GM12878 (cell line): ENCODE results near the gene SEL1L3.

ENCODE experiments used
- BCL11A ChIP-seq: IDR thresholded peaks from 2 replicates; pipeline ENCODE4 v1.6.1; 2011; ENCODE audit warnings: low read depth, low read length
- CBFB ChIP-seq: IDR thresholded peaks from 2 replicates; pipeline ENCODE4 v1.6.1; 2016; ENCODE audit warnings: antibody characterized with exemption, low read depth
- CHD2 ChIP-seq: IDR thresholded peaks from 2 replicates; pipeline ENCODE4 v1.6.1; 2011; ENCODE audit warnings: low read depth, low read length, improper control_type of control experiment, borderline replicate concordance
- CTCF ChIP-seq, 3 experiments: IDR thresholded peaks in 2 of 3; conservative IDR thresholded peaks in 1 of 3; 2 replicates each; pipeline ENCODE4 v1.5.1; 2011; ENCODE audit warnings: low read depth in 3 of 3, low read length in 3 of 3, mild to moderate bottlenecking in 3 of 3, control low read depth in 2 of 3, moderate library complexity in 2 of 3, inconsistent platforms in 1 of 3, mixed read lengths in 1 of 3; ENCODE audit not compliant: control insufficient read depth in 2 of 3, insufficient read depth in 1 of 3; ENCODE audit errors: extremely low read depth in 1 of 3
- GATAD2B ChIP-seq: fragments of 450-650 bp; conservative IDR thresholded peaks from 2 replicates; pipeline ENCODE4 v1.6.1; 2017; ENCODE audit warnings: low read depth, mild to moderate bottlenecking, moderate library complexity
- MTA3 ChIP-seq: IDR thresholded peaks from 2 replicates; pipeline ENCODE4 v1.6.1; 2012; ENCODE audit warnings: low read length, inconsistent platforms, borderline replicate concordance
- MYB ChIP-seq: fragments of 150-350 bp; IDR thresholded peaks from 2 replicates; pipeline ENCODE4 v1.6.1; 2014; ENCODE audit warnings: mild to moderate bottlenecking, low read depth, low read length, borderline replicate concordance
- NR2C1 ChIP-seq: fragments of 450-650 bp; IDR thresholded peaks from 2 replicates; pipeline ENCODE4 v1.6.1; 2017; ENCODE audit warnings: antibody characterized with exemption, mild to moderate bottlenecking, moderate library complexity
- POLR2A ChIP-seq: IDR thresholded peaks from 2 replicates; pipeline ENCODE4 v1.6.1; 2011; ENCODE audit warnings: low read depth, mild to moderate bottlenecking, low read length
- PRDM15 ChIP-seq: fragments of 450-650 bp; formaldehyde crosslinking; IDR thresholded peaks from 2 replicates; pipeline ENCODE4 v1.4.0; 2020; ENCODE audit warnings: mild to moderate bottlenecking, moderate library complexity
- RAD51 ChIP-seq: fragments of 450-650 bp; IDR thresholded peaks from 2 replicates; pipeline ENCODE4 v1.6.1; 2016; ENCODE audit warnings: moderate library complexity, mild to moderate bottlenecking, inconsistent platforms
- SKIL ChIP-seq: fragments of 450-650 bp; IDR thresholded peaks from 2 replicates; pipeline ENCODE4 v1.6.1; 2017; ENCODE audit warnings: mild to moderate bottlenecking, low read depth, inconsistent platforms; ENCODE audit not compliant: poor library complexity, severe bottlenecking
- SUZ12 ChIP-seq: fragments of 200-600 bp; sonication (generic); IDR thresholded peaks from one replicate; pipeline ENCODE4 v1.6.1; 2018; ENCODE audit warnings: antibody characterized with exemption, mild to moderate bottlenecking; ENCODE audit not compliant: unreplicated experiment
- ZNF687 ChIP-seq: fragments of 450-650 bp; IDR thresholded peaks from 2 replicates; pipeline ENCODE4 v1.6.1; 2017; ENCODE audit warnings: mild to moderate bottlenecking, moderate library complexity

- no peak for TF ChIP-seq ZNF687
- no peak for TF ChIP-seq MTA3
- TF ChIP-seq POLR2A = no peak
- no peak for TF ChIP-seq CHD2
- TF ChIP-seq SUZ12 = no peak
- no peak for TF ChIP-seq MYB
- TF ChIP-seq CTCF (IDR thresholded peaks at IDR 0.05 in 2 of 3, conservative IDR thresholded peaks at IDR 0.05 in 1 of 3; ENCODE audit: control insufficient read depth in 2 of 3, extremely low read depth in 1 of 3, insufficient read depth in 1 of 3, low read depth in 3 of 3, low read length in 3 of 3) = no peak
- no peak for TF ChIP-seq CBFB
- no peak for TF ChIP-seq RAD51
- no peak for TF ChIP-seq BCL11A
- no peak for TF ChIP-seq GATAD2B
- TF ChIP-seq PRDM15 (CRISPR knock-in tag) = no peak
- no peak for TF ChIP-seq NR2C1
- no peak for TF ChIP-seq SKIL
These were observed 87.6 kb downstream of the SEL1L3 start for GRCh38 chr4:25775166-25775565.
